SK-N-SH (cell line): Measurements from ENCODE around the gene KRTAP10-10. TPM values are rescaled to one million over a fixed set of nuclear protein-coding genes. Genes with fewer than 3 reads are reported as not detected.

Source experiments
- CTCF ChIA-PET: fragments of 300-600, 350-600 bp; formaldehyde crosslinking; extraction: SDS; loops from one replicate; lab custom pipeline; 2021; lab: Yijun Ruan, JAX
- POLR2A ChIA-PET: fragments of 350-600 bp; sonication (Branson Sonifier 250); formaldehyde crosslinking; extraction: SDS; loops from one replicate; lab custom pipeline; 2020; ENCODE audit warnings: antibody characterized with exemption, inconsistent platforms; lab: Yijun Ruan, JAX
- DNase-seq: peaks from one replicate; pipeline ENCODE4 v3.0.0; 2012
- H2AFZ ChIP-seq: fragments of 200-600 bp; sonication (generic); 2 replicates; pipeline ENCODE4 v1.8.1; 2016; ENCODE audit warnings: antibody characterized with exemption, mild to moderate bottlenecking, low read depth
- H3F3A ChIP-seq: fragments of 200-600 bp; sonication (generic); replicated peaks from 2 replicates; pipeline ENCODE3; 2016; ENCODE audit warnings: antibody characterized with exemption, mild to moderate bottlenecking; ENCODE audit not compliant: insufficient read depth
- H3K27ac ChIP-seq, 2 experiments: fragments of 200-500 bp in 1 of 2; fragments of 200-600 bp in 1 of 2; sonication (Bioruptor generic) in 1 of 2; sonication (generic), shearing (Covaris generic) in 1 of 2; 2 replicates each; pipeline versions ENCODE4 v1.5.1 to v1.6.1; 2014 to 2016; ENCODE audit warnings: low read depth in 2 of 2, inconsistent platforms in 1 of 2, low read length in 1 of 2, mild to moderate bottlenecking in 1 of 2, mixed read lengths in 1 of 2
- H3K27me3 ChIP-seq: fragments of 200-600 bp; sonication (generic), shearing (Covaris generic); 2 replicates; pipeline ENCODE4 v1.6.1; 2016; ENCODE audit warnings: mixed run types; ENCODE audit not compliant: insufficient read depth
- H3K36me3 ChIP-seq, 2 experiments: fragments of 200-500 bp in 1 of 2; fragments of 200-600 bp in 1 of 2; sonication (Bioruptor generic) in 1 of 2; sonication (generic) in 1 of 2; replicated peaks in 1 of 2; 2 replicates each; pipeline versions ENCODE3 to v1.5.1; 2014 to 2016; ENCODE audit warnings: low read length in 1 of 2, mild to moderate bottlenecking in 1 of 2; ENCODE audit not compliant: insufficient read depth in 2 of 2, control insufficient read depth in 1 of 2
- H3K4me1 ChIP-seq, 2 experiments: fragments of 200-500 bp in 1 of 2; fragments of 200-600 bp in 1 of 2; sonication (Bioruptor generic) in 1 of 2; sonication (generic), shearing (Covaris generic) in 1 of 2; 2 replicates each; pipeline versions ENCODE4 v1.5.1 to v1.6.1; 2014 to 2016; ENCODE audit warnings: low read depth in 1 of 2, low read length in 1 of 2, mixed run types in 1 of 2; ENCODE audit not compliant: insufficient read depth in 2 of 2, control insufficient read depth in 1 of 2
- H3K4me2 ChIP-seq: fragments of 200-600 bp; sonication (generic), shearing (Covaris generic); 2 replicates; pipeline ENCODE4 v1.6.1; 2017; ENCODE audit warnings: mixed run types
- H3K4me3 ChIP-seq, 2 experiments: fragments of 200-500 bp in 1 of 2; fragments of 200-600 bp in 1 of 2; sonication (Bioruptor generic) in 1 of 2; sonication (generic), shearing (Covaris generic) in 1 of 2; 2 replicates each; pipeline versions ENCODE4 v1.5.1 to v1.8.1; 2014 to 2016; ENCODE audit warnings: low read depth in 2 of 2, inconsistent platforms in 1 of 2, low read length in 1 of 2, mild to moderate bottlenecking in 1 of 2, mixed read lengths in 1 of 2, moderate library complexity in 1 of 2
- H3K79me2 ChIP-seq: fragments of 200-600 bp; sonication (generic); 2 replicates; pipeline ENCODE4 v1.8.1; 2017; ENCODE audit warnings: mild to moderate bottlenecking; ENCODE audit not compliant: insufficient read depth
- H3K9ac ChIP-seq: fragments of 200-600 bp; sonication (generic); 2 replicates; pipeline ENCODE4 v1.6.1; 2017; ENCODE audit warnings: mixed run types
- H3K9me2 ChIP-seq: fragments of 200-600 bp; sonication (generic); 2 replicates; pipeline ENCODE4 v1.6.1; 2017; ENCODE audit warnings: mixed run types
- H3K9me3 ChIP-seq: fragments of 200-600 bp; sonication (generic); 2 replicates; pipeline ENCODE4 v1.6.1; 2017; ENCODE audit warnings: mixed run types, mild to moderate bottlenecking, moderate library complexity
- H4K20me1 ChIP-seq: fragments of 200-600 bp; sonication (generic); 2 replicates; pipeline ENCODE4 v1.6.1; 2017; ENCODE audit warnings: mild to moderate bottlenecking, mixed run types; ENCODE audit not compliant: insufficient read depth
- CHD2 ChIP-seq: fragments of 150-350 bp; IDR thresholded peaks from 2 replicates; pipeline ENCODE4 v1.6.1; 2018; ENCODE audit warnings: low read length; ENCODE audit not compliant: partially characterized antibody
- EZH2phosphoT487 ChIP-seq: fragments of 200-600 bp; sonication (generic); IDR thresholded peaks from 2 replicates; pipeline ENCODE4 v1.6.1; 2017; ENCODE audit warnings: low read depth, mixed run types, mild to moderate bottlenecking, antibody characterized with exemption, moderate library complexity, borderline replicate concordance
- FOXM1 ChIP-seq: IDR thresholded peaks from 2 replicates; pipeline ENCODE4 v1.4.0; 2012; ENCODE audit warnings: low read depth, mild to moderate bottlenecking
- IRF3 ChIP-seq: fragments of 150-350 bp; IDR thresholded peaks from 2 replicates; pipeline ENCODE4 v1.6.1; 2016; ENCODE audit warnings: mild to moderate bottlenecking, low read depth, low read length
- MEF2A ChIP-seq: IDR thresholded peaks from 2 replicates; pipeline ENCODE4 v1.4.0; 2012; ENCODE audit warnings: low read depth, borderline replicate concordance
- NFIC ChIP-seq: IDR thresholded peaks from 2 replicates; pipeline ENCODE4 v1.4.0; 2012; ENCODE audit warnings: borderline replicate concordance
- RCOR1 ChIP-seq: fragments of 150-350 bp; IDR thresholded peaks from 2 replicates; pipeline ENCODE4 v1.6.1; 2017; ENCODE audit warnings: antibody characterized with exemption, low read length
- SIN3A ChIP-seq: IDR thresholded peaks from 2 replicates; pipeline ENCODE4 v1.6.1; 2012; ENCODE audit warnings: low read depth, mild to moderate bottlenecking, low read length, moderate library complexity, borderline replicate concordance
- SMC3 ChIP-seq: IDR thresholded peaks from 2 replicates; pipeline ENCODE4 v1.6.1; 2012; ENCODE audit warnings: low read depth, low read length, improper control_type of control experiment
- TAF1 ChIP-seq: IDR thresholded peaks from 2 replicates; pipeline ENCODE4 v1.6.1; 2012; ENCODE audit warnings: low read depth, mild to moderate bottlenecking, low read length, moderate library complexity, borderline replicate concordance
- USF1 ChIP-seq: IDR thresholded peaks from 2 replicates; pipeline ENCODE4 v1.4.0; 2012; ENCODE audit warnings: low read depth, borderline replicate concordance
- USF2 ChIP-seq: fragments of 150-350 bp; IDR thresholded peaks from 2 replicates; pipeline ENCODE4 v1.6.1; 2017; ENCODE audit warnings: antibody characterized with exemption, low read length, low read depth, borderline replicate concordance
- ZBTB33 ChIP-seq: IDR thresholded peaks from 2 replicates; pipeline ENCODE4 v1.4.0; 2012; ENCODE audit warnings: low read depth, borderline replicate concordance
- WGBS: methylation state at CpG from one replicate; pipeline ENCODE4 v1.1.6; 2017; ENCODE audit warnings: low lambda C conversion rate; 5-methylcytosine and 5-hydroxymethylcytosine counted together
- polyA plus RNA-seq, 3 experiments: library from polyadenylated mRNA; depleted of rRNA; stranded (reverse); fragments of >200 nt; gene quantifications; 2 replicates each; pipeline ENCODE4 v1.2.3, GENCODE V29; 2012

Gene KRTAP10-10
- polyA plus RNA-seq, 1 of the 3 experiments (the other 2 are of a cell fraction): not detected

- TF ChIP-seq USF2: no peak
- TF ChIP-seq MEF2A: no peak
Observed at GRCh38 chr21:44614161-44614631, 23.0 kb upstream of the KRTAP10-10 start (continued).

- H3K9me2 ChIP-seq: no peaks in the 10 kb centered on the region
- H3F3A ChIP-seq: no peaks in the 10 kb centered on the region
- ChIA-PET POLR2A (interaction anchor here (0.6 kb wide), 1 partner anchor 259 kb away, joined by 4 read pairs; the partner anchor contains the start of gene PTTG1IP), CTCF (no interaction called here)
- H3K27ac ChIP-seq: no peak overlapping the region
- H3K4me1 ChIP-seq: no peaks in the 10 kb centered on the region
- H3K79me2 ChIP-seq: no peaks in the 10 kb centered on the region
- no peak overlapping the region for H2AFZ ChIP-seq
- H3K4me2 ChIP-seq: no peak overlapping the region
- H4K20me1 ChIP-seq: no peaks in the 10 kb centered on the region
- no peak for DNase-seq
- H3K27me3 ChIP-seq: peaks cover 49% of the 10 kb centered on the region
- H3K9ac ChIP-seq: no peak overlapping the region
- no peaks in the 10 kb centered on the region for H3K36me3 ChIP-seq
- peaks cover 6% of the 10 kb centered on the region; the same call in 1 of the 2 replicates for H3K9me3 ChIP-seq
- H3K4me3 ChIP-seq: no peak overlapping the region
- TF ChIP-seq MEF2A (no peak), SMC3 (no peak), TAF1 (no peak), FOXM1 (no peak), IRF3 (no peak), RCOR1 (no peak), SIN3A (no peak), USF1 (no peak), NFIC (no peak), ZBTB33 (no peak), EZH2phosphoT487 (no peak), CHD2 (no peak)
- 47% methylated on average over 21 of the region's 28 CpGs for WGBS
Observed at GRCh38 chr21:44614961-44615391, 22.2 kb upstream of the KRTAP10-10 start.
